ENCODE measurements around the gene AIFM2.

GRCh38 chr10:70092389-70092718, 40.3 kb downstream of the AIFM2 start:
- no peak for TF ChIP-seq EZH2 (IDR thresholded peaks at IDR 0.05; ENCODE audit: borderline replicate concordance, low read depth, low read length, severe bottlenecking)
- TF ChIP-seq CTCF (IDR thresholded peaks at IDR 0.05; ENCODE audit: borderline replicate concordance, extremely low read depth, low read length, poor library complexity, severe bottlenecking) = no peak

Data from DND-41 (cell line).